ENCODE data around the gene SPDYC. TPM values are rescaled to one million over a fixed set of nuclear protein-coding genes. Genes with fewer than 3 reads are reported as not detected.

SPDYC gene
- total RNA-seq, 1 donor from 2014 or later = not detected

DNA sequence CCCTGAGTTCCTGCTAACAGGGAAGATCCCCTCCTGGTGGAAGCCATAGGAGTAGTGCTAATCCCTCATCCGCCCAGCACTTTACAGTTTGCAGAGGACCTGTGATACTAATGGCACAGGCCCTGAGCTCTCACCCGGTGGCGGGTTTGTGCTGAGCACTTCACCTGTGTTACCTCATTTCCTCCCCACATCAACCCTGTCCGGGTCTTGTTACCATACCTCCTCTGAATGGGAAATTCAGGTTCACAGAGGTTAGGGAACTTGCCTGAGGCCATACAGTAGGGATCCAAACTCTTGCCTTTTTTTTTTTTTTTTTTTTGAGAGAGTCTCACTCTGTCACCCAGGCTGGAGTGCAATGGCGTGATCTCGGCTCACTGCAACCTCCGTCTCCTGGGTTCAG lies 36.9 kb downstream of the SPDYC start:
- no peak for DNase-seq

- DNase-seq = no peak
Measured at GRCh38 chr11:65207918-65208784, 38.1 kb downstream of the SPDYC start.

- no peak for DNase-seq
Measured at GRCh38 chr11:65208785-65209710, 39.0 kb downstream of the SPDYC start.

- no peak for DNase-seq
Measured at GRCh38 chr11:65209711-65210360, 39.8 kb downstream of the SPDYC start.

- DNase-seq = no peak
Measured at GRCh38 chr11:65210361-65210731, 40.3 kb downstream of the SPDYC start.

GRCh38 chr11:65210748-65211147 lies 40.7 kb downstream of the SPDYC start:
- no peak for DNase-seq

DNA sequence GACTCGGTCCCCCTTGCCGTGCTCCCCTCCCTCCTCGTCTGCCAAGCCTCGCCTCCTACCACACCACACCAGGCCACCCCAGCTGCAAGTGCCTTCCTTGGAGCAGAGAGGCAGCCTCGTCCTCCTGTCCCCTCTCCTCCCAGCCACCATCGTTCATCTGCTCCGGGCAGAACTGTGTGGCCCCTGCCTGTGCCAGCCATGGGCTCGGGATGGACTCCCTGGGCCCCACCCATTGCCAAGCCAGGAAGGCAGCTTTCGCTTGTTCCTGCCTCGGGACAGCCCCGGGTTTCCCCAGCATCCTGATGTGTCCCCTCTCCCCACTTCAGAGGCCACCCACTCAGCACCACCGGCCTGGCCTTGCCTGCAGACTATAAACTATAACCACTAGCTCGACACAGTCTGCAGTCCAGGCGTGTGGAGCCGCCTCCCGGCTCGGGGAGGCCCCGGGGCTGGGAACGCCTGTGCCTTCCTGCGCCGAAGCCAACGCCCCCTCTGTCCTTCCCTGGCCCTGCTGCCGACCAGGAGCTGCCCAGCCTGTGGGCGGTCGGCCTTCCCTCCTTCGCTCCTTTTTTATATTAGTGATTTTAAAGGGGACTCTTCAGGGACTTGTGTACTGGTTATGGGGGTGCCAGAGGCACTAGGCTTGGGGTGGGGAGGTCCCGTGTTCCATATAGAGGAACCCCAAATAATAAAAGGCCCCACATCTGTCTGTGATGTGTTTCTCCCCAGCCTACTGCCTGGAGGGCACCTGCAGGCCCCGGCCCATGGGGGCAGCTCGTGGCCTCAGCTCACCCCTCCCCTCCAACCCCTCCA lies 41.5 kb downstream of the SPDYC start:
- no peak for DNase-seq

DNA sequence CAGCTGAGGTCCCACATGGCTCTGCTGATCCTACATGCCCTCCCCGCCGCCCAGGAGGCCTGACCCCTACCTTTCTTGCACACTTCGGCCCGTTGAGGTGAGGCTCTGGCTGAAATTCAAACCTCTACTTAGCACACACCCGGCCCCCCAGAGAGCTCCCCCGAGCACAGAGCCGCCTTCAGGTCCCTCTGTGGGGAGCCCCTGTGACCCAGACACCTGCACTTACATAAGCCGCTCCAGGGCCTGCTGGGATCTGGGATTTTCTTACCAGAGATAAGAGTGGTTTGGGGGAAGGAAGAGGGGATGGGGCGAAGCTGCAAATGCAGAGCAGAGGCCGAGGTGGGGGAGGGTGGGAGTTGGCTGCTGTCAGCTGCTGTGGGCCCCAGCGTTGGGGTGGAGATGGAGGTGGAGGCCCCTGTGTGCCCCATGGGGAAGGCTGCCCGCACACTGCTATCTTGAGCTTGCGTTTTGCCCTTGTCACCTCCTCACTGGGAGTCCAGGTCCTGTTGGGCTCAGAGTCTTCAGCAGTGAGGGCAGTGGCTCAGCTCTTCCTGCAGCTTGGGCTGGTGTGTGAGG lies 42.3 kb downstream of the SPDYC start:
- DNase-seq = no peak

DNA sequence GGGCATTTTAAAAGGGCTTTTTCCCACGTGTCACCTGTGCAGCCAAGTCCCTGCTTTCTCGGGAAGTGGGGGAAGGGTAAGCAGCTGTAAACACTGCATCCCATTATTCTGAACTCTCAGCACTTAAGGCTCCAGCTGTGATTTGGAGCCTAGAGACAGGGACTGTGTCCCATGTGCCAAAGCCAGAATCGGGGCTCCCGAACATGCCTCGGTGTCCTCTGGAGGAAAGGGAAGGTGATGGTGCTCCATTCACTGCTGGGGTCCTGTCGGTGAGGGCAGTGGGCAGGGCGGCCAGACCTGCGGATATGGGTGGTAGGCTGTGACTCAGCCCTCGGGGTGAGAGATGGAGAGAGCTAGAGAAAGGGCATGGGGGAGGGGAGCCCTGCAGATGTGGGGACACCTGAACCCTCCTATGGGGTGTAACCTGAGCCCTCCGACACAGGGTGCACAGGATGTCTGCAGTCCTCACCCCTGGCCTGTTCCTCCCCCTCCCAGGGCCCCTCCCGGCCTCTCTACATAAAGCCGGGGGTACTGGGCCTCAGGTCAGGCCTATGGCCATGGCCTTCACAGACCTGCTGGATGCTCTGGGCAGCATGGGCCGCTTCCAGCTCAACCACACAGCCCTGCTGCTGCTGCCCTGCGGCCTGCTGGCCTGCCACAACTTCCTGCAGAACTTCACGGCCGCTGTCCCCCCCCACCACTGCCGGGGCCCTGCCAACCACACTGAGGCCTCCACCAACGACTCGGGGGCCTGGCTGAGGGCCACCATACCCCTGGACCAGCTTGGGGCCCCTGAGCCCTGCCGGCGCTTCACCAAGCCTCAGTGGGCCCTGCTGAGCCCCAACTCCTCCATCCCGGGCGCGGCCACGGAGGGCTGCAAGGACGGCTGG lies 43.5 kb downstream of the SPDYC start:
- no peak for DNase-seq

GRCh38 chr11:65214212-65214845 lies 44.3 kb downstream of the SPDYC start:
- DNase-seq = no peak

GRCh38 chr11:65215441-65216076 lies 45.5 kb downstream of the SPDYC start:
- no peak for DNase-seq

GRCh38 chr11:65216830-65217229 lies 46.8 kb downstream of the SPDYC start:
- DNase-seq = no peak

DNA sequence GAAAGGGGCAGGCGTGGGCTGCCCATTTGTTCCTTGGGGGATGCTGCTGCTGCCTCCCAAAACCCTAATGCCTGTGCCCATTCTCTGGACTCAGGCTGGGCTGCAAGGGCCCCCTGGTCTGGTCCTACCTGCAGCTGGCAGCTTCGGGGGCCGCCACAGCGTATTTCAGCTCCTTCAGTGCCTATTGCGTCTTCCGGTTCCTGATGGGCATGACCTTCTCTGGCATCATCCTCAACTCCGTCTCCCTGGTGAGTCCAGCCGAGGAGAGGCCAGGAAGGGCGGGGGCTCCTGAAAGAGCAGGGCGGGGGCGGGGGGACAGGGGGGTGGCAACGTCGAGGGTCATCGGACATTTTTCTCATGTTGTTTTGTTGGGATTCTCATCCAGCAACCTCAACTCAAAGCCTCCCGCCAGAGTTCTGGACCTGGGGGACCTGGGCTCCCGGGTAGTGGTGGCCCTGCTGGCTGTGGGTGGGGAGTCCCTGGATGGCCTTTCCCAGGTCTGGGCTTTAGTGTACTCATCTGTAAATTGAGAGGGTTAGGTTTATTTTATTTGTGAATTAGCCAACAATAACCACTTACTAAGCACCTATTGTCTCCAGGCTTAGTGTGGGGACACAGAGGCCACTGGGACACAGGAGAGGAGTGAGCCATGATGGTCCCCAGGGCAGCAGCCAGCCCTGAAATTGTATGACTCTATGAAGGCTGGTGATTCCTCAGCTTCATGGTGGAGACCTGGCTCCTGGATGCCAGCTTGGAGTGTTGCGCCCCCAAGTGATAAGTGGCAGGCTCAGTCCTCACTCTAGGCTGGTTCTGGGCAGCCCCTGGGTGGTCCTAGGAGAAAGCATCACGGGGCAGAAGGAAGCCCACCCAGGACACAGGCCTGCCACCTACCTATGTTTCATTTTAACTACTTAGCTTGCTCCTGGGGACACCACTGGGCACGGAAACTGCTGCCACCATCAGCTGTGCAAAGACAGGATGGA lies 47.7 kb downstream of the SPDYC start:
- DNase-seq = no peak

- DNase-seq = no peak
Measured at GRCh38 chr11:65218446-65218845, 48.4 kb downstream of the SPDYC start.

DNA sequence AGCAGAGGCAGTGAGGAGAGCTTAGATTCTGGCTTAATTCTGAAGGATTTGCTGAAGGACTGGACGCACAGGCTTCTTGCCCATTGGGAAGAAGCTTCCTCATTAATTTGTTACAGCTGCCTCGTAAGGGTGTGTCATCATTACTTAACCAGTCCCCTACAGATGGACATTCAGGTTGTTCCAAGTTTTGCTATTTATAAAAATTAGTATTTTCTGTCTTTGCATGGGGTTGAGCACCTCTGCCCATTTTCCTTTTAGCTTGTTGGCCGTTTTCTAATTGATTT lies 49.8 kb downstream of the SPDYC start:
- DNase-seq = no peak

- no peak for DNase-seq
Measured at GRCh38 chr11:65221026-65221425, 51.0 kb downstream of the SPDYC start.

Measured in occipital lobe (tissue), 2 donors.